ENCODE data around the gene PSMD14. TPM values are rescaled to one million over a fixed set of nuclear protein-coding genes. Genes with fewer than 3 reads are reported as not detected.

PSMD14 gene
- total and polyA plus RNA-seq, 2 of the 8 experiments (the other 6 are each of a cell fraction or from before 2014, with no cell fraction given), result 53.9 to 88.7 TPM

DNA sequence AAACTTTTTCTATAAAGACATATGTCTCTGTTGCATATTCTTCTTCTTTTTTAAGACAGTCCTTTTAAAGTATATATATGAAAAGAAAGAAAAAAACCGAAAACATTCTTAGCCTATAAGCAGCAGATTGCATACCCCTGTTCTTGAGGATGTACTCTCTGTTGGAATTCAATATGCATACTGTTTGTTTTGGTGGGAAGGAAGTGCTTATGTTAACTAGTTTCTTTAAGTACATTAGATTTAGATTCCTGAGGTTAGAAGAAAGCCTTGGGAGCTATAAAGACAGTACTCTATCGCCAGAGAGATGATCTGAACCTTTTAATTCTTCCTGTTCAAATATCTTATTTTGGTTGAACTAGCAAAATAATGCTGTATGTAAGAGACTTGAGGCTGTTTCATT, 61.1 kb downstream of the PSMD14 start (continued):
- TF ChIP-seq, protein P1, sequence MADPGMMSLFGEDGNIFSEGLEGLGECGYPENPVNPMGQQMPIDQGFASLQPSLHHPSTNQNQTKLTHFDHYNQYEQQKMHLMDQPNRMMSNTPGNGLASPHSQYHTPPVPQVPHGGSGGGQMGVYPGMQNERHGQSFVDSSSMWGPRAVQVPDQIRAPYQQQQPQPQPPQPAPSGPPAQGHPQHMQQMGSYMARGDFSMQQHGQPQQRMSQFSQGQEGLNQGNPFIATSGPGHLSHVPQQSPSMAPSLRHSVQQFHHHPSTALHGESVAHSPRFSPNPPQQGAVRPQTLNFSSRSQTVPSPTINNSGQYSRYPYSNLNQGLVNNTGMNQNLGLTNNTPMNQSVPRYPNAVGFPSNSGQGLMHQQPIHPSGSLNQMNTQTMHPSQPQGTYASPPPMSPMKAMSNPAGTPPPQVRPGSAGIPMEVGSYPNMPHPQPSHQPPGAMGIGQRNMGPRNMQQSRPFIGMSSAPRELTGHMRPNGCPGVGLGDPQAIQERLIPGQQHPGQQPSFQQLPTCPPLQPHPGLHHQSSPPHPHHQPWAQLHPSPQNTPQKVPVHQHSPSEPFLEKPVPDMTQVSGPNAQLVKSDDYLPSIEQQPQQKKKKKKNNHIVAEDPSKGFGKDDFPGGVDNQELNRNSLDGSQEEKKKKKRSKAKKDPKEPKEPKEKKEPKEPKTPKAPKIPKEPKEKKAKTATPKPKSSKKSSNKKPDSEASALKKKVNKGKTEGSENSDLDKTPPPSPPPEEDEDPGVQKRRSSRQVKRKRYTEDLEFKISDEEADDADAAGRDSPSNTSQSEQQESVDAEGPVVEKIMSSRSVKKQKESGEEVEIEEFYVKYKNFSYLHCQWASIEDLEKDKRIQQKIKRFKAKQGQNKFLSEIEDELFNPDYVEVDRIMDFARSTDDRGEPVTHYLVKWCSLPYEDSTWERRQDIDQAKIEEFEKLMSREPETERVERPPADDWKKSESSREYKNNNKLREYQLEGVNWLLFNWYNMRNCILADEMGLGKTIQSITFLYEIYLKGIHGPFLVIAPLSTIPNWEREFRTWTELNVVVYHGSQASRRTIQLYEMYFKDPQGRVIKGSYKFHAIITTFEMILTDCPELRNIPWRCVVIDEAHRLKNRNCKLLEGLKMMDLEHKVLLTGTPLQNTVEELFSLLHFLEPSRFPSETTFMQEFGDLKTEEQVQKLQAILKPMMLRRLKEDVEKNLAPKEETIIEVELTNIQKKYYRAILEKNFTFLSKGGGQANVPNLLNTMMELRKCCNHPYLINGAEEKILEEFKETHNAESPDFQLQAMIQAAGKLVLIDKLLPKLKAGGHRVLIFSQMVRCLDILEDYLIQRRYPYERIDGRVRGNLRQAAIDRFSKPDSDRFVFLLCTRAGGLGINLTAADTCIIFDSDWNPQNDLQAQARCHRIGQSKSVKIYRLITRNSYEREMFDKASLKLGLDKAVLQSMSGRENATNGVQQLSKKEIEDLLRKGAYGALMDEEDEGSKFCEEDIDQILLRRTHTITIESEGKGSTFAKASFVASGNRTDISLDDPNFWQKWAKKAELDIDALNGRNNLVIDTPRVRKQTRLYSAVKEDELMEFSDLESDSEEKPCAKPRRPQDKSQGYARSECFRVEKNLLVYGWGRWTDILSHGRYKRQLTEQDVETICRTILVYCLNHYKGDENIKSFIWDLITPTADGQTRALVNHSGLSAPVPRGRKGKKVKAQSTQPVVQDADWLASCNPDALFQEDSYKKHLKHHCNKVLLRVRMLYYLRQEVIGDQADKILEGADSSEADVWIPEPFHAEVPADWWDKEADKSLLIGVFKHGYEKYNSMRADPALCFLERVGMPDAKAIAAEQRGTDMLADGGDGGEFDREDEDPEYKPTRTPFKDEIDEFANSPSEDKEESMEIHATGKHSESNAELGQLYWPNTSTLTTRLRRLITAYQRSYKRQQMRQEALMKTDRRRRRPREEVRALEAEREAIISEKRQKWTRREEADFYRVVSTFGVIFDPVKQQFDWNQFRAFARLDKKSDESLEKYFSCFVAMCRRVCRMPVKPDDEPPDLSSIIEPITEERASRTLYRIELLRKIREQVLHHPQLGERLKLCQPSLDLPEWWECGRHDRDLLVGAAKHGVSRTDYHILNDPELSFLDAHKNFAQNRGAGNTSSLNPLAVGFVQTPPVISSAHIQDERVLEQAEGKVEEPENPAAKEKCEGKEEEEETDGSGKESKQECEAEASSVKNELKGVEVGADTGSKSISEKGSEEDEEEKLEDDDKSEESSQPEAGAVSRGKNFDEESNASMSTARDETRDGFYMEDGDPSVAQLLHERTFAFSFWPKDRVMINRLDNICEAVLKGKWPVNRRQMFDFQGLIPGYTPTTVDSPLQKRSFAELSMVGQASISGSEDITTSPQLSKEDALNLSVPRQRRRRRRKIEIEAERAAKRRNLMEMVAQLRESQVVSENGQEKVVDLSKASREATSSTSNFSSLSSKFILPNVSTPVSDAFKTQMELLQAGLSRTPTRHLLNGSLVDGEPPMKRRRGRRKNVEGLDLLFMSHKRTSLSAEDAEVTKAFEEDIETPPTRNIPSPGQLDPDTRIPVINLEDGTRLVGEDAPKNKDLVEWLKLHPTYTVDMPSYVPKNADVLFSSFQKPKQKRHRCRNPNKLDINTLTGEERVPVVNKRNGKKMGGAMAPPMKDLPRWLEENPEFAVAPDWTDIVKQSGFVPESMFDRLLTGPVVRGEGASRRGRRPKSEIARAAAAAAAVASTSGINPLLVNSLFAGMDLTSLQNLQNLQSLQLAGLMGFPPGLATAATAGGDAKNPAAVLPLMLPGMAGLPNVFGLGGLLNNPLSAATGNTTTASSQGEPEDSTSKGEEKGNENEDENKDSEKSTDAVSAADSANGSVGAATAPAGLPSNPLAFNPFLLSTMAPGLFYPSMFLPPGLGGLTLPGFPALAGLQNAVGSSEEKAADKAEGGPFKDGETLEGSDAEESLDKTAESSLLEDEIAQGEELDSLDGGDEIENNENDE (IDR thresholded peaks at IDR 0.05; ENCODE audit: insufficient replicate concordance, low read length), result peak; percentile 35
- no peak for TF ChIP-seq PHF8 (conservative IDR thresholded peaks at IDR 0.05; ENCODE audit: low read depth, low read length)

Data from H1 (cell line).